Stomach smooth muscle (tissue), 2 donors: ENCODE data around the gene ENAM.
"Not testable (repeated sequence)": the region's sequence is repeated elsewhere in the genome, so short reads cannot be mapped to it uniquely, and the experiment has no call there.

Source experiments
- H3K27ac ChIP-seq: one replicate; pipeline ENCODE4 v1.7.0; 2013; ENCODE audit warnings: mild to moderate bottlenecking, low read length, inconsistent platforms
- H3K27me3 ChIP-seq, 2 donors: one replicate each; pipeline ENCODE4 v1.7.0; 2013; ENCODE audit warnings: low read length in 2 of 2; ENCODE audit not compliant: insufficient read depth in 2 of 2, control insufficient read depth in 1 of 2
- H3K36me3 ChIP-seq, 2 donors: one replicate each; pipeline ENCODE4 v1.7.0; 2013; ENCODE audit warnings: low read length in 2 of 2; ENCODE audit not compliant: control insufficient read depth in 2 of 2, insufficient read depth in 2 of 2
- H3K4me1 ChIP-seq: one replicate; pipeline ENCODE4 v1.7.0; 2013; ENCODE audit warnings: low read length; ENCODE audit not compliant: control insufficient read depth, insufficient read depth
- H3K4me3 ChIP-seq, 2 donors: one replicate each; pipeline ENCODE4 v1.7.0; 2013; ENCODE audit warnings: low read length in 2 of 2
- H3K9ac ChIP-seq, 2 donors: one replicate each; pipeline ENCODE4 v1.7.0; 2013; ENCODE audit warnings: low read length in 2 of 2, mild to moderate bottlenecking in 1 of 2
- H3K9me3 ChIP-seq, 2 donors: one replicate each; pipeline ENCODE4 v1.7.0; 2013; ENCODE audit warnings: low read length in 2 of 2; ENCODE audit not compliant: control insufficient read depth in 2 of 2
- donor health status: healthy.
- donor health status: Pancreatic carcinoma.

Gene ENAM

GRCh38 chr4:70629469-70630090 is 1.0 kb downstream of the ENAM start:
- no peaks in the 10 kb centered on the region for H3K4me1 ChIP-seq
- no peak overlapping the region for H3K4me3 ChIP-seq
- H3K9me3 ChIP-seq, result no peaks in the 10 kb centered on the region
- H3K36me3 ChIP-seq, result no peaks in the 10 kb centered on the region
- no peak overlapping the region for H3K27ac ChIP-seq
- no peak overlapping the region for H3K9ac ChIP-seq
- no peaks in the 10 kb centered on the region for H3K27me3 ChIP-seq

DNA sequence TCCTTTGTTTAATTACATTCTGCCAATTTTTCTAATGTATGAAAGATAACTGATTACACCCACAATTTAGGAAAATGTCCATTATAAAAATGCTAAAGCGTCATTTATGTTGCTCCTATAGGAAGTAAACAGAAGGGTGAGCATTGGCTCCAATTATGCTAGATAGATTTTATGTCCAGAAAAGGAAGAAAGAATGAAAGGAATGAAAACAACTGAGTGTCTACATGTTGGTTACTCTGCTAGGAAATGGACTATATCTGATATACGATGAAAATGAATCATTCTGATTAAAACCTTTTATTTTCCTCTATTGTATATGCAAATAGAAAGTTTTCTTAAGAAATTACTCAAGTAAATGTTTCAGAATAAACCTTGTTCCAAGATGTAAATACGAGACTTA is 1.6 kb downstream of the ENAM start:
- Histone ChIP-seq H3K36me3 (no peaks in the 10 kb centered on the region), H3K4me1 (no peaks in the 10 kb centered on the region), H3K4me3 (no peak overlapping the region), H3K27ac (no peak overlapping the region), H3K9me3 (no peaks in the 10 kb centered on the region), H3K27me3 (no peaks in the 10 kb centered on the region), H3K9ac (no peak overlapping the region)

DNA sequence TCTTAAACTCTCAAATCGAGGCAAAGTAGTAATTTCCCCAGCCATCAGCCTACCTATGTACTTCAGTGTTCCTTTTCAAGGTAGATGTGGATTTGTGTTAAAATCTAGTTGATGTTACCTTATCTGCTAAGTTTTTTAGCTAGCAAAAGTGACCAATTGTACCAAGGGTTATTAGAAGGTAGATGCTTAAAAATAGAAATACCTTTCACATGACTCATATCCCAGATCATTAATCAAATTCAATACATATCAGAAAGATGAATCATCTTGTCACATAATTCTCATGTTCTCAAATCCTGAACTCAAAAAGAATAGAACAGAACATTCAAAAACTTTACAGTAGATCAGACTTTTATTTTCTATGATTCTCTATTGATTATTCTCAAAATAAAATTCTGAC is 3.5 kb downstream of the ENAM start:
- no peak overlapping the region for H3K27ac ChIP-seq
- H3K9me3 ChIP-seq, result no peaks in the 10 kb centered on the region
- peaks cover under 1% of the 10 kb centered on the region for H3K4me1 ChIP-seq
- no peaks in the 10 kb centered on the region for H3K36me3 ChIP-seq
- H3K9ac ChIP-seq, result no peak overlapping the region
- no peaks in the 10 kb centered on the region for H3K27me3 ChIP-seq
- no peak overlapping the region for H3K4me3 ChIP-seq

DNA sequence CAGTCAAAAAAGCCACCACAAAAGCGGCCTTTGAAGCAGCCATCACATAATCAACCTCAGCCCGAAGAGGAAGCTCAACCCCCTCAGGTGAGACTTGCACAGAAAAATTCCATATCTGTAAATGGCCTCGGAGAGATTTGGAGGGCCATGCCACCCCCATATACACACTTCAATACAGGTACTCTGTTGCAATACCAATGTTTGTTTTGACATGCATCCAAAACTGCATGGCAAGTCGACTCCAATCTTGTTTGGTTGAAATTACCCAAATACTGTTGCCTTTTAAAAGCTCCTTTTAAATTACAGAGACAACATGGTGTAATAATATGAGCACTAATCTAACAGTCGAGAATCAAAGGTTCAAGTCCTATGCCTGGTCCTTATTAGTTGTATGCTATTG is 5.9 kb downstream of the ENAM start:
- no peaks in the 10 kb centered on the region for H3K9me3 ChIP-seq
- no peaks in the 10 kb centered on the region for H3K27me3 ChIP-seq
- no peak overlapping the region for H3K4me3 ChIP-seq

DNA sequence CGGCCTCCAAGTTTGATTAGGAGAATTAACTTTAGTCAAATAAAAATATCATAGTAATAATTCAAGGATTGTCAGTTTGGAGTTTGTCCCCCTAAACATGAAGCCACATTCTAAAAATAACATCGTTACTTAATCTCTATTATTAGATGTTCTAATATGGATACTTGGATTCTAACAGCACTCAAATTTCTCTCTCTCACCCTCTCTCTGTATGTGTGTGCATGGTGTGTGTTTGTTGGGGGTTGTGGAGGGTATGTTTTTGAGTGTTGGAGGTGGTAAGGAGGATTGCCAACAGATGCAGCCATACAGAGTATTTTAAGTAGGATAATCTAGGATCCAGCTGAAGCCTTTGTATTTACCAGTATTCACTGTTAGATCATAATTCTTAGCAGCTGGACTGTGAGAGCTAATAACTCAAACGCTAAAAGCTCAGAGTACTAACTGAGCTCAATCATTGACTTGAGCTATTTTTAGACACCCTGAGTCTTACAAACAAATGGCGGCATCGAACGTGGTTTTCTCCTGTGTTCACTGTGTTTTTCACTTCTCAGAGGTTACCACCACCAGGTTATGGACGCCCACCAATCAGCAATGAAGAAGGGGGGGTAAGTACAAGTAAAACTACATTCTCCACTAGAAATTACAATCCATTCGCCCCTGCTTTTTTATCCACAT is 8.8 kb downstream of the ENAM start:
- no peaks in the 10 kb centered on the region for H3K27me3 ChIP-seq
- H3K4me3 ChIP-seq, result peak overlapping the region; percentile 51 to 62
- peak overlapping the region; percentile 19 to 43 for H3K9ac ChIP-seq
- no peaks in the 10 kb centered on the region for H3K36me3 ChIP-seq
- no peaks in the 10 kb centered on the region for H3K9me3 ChIP-seq
- H3K27ac ChIP-seq, result no peak overlapping the region
- peaks cover 6% of the 10 kb centered on the region for H3K4me1 ChIP-seq

More for the DNA sequence above, 5.9 kb downstream of the ENAM start:
- Histone ChIP-seq H3K4me1 (peaks cover 6% of the 10 kb centered on the region), H3K27ac (no peak overlapping the region), H3K36me3 (no peaks in the 10 kb centered on the region), H3K9ac (no peak overlapping the region)

GRCh38 chr4:70640192-70640591 is 11.6 kb downstream of the ENAM start:
- H3K4me1 ChIP-seq, result peaks cover 6% of the 10 kb centered on the region
- H3K4me3 ChIP-seq, result no peak overlapping the region
- peaks cover 0 to 3% of the 10 kb centered on the region in 2 donors for H3K9me3 ChIP-seq
- H3K27me3 ChIP-seq, result no peaks in the 10 kb centered on the region
- no peak overlapping the region for H3K9ac ChIP-seq
- H3K36me3 ChIP-seq, result no peaks in the 10 kb centered on the region
- H3K27ac ChIP-seq, result no peak overlapping the region

- not testable (repeated sequence) for H3K27ac ChIP-seq, H3K4me3 ChIP-seq, H3K9ac ChIP-seq, H3K9me3 ChIP-seq, H3K4me1 ChIP-seq, H3K36me3 ChIP-seq, H3K27me3 ChIP-seq
Observed at GRCh38 chr4:70650741-70651140, 22.2 kb downstream of the ENAM start.

- Histone ChIP-seq H3K9me3 (no peaks in the 10 kb centered on the region), H3K4me3 (no peak overlapping the region), H3K36me3 (no peaks in the 10 kb centered on the region), H3K4me1 (no peaks in the 10 kb centered on the region), H3K27me3 (peaks cover 0 to 2% of the 10 kb centered on the region in 2 donors), H3K27ac (no peak overlapping the region), H3K9ac (peak overlapping the region; percentile 27 to 38)
Observed at GRCh38 chr4:70651864-70652506, 23.4 kb downstream of the ENAM start.

- Histone ChIP-seq H3K36me3 (no peaks in the 10 kb centered on the region), H3K27me3 (peaks cover 0 to 2% of the 10 kb centered on the region in 2 donors), H3K4me3 (no peak overlapping the region), H3K9ac (no peak overlapping the region), H3K9me3 (no peaks in the 10 kb centered on the region), H3K4me1 (no peaks in the 10 kb centered on the region), H3K27ac (no peak overlapping the region)
Observed at GRCh38 chr4:70654605-70655011, 26.1 kb downstream of the ENAM start.

GRCh38 chr4:70657326-70657725 is 28.8 kb downstream of the ENAM start:
- no peak overlapping the region for H3K9ac ChIP-seq
- peaks cover 0 to 2% of the 10 kb centered on the region in 2 donors for H3K27me3 ChIP-seq
- no peak overlapping the region for H3K4me3 ChIP-seq
- no peak overlapping the region for H3K27ac ChIP-seq
- no peaks in the 10 kb centered on the region for H3K9me3 ChIP-seq
- no peaks in the 10 kb centered on the region for H3K4me1 ChIP-seq
- H3K36me3 ChIP-seq, result no peaks in the 10 kb centered on the region

DNA sequence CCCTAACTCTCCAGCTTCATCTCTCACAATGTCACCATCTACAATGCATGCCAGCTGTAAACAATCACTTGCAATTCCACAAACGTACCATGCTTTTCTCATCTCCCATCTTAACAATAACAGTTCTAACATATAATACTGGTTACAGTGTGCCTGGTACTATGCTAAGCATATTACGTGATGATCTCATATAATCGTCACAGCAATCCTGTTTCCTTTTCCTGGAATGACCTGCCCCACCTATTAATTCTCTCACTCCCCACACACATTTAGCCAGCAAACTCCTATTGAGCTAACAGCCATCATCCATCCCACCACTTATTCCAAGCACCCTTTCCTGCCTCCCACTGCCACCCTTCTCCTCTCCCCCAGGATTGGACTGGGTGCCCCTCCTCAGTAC is 29.9 kb downstream of the ENAM start:
- Histone ChIP-seq H3K9ac (no peak overlapping the region), H3K4me3 (no peak overlapping the region), H3K27ac (no peak overlapping the region), H3K36me3 (no peaks in the 10 kb centered on the region), H3K9me3 (no peaks in the 10 kb centered on the region), H3K4me1 (no peaks in the 10 kb centered on the region), H3K27me3 (peaks cover 0 to 2% of the 10 kb centered on the region in 2 donors)
